Nephron (organoid): ENCODE results near the gene MARS1.
"Not testable (repeated sequence)": the region's sequence is repeated elsewhere in the genome, so short reads cannot be mapped to it uniquely, and the experiment has no call there.

Experiments
- H3K27ac Mint-ChIP-seq, 3 experiments: 2 replicates each; pipeline ENCODE4 v1.8.0; 2020; ENCODE audit warnings: mixed read lengths in 3 of 3, mild to moderate bottlenecking in 2 of 3, moderate library complexity in 1 of 3
- H3K27me3 Mint-ChIP-seq: 2 replicates; pipeline ENCODE4 v1.8.0; 2021; ENCODE audit warnings: low read depth, mild to moderate bottlenecking, moderate library complexity, mixed read lengths
- H3K36me3 Mint-ChIP-seq: 2 replicates; pipeline ENCODE4 v1.8.0; 2020; ENCODE audit warnings: low read depth, mixed read lengths
- H3K4me1 Mint-ChIP-seq: 2 replicates; pipeline ENCODE4 v1.8.0; 2020; ENCODE audit warnings: mixed read lengths
- H3K4me3 Mint-ChIP-seq, 3 experiments: 2 replicates each; pipeline ENCODE4 v1.8.0; 2020; ENCODE audit warnings: mild to moderate bottlenecking in 3 of 3, mixed read lengths in 3 of 3, moderate library complexity in 2 of 3
- H3K9me3 Mint-ChIP-seq: 2 replicates; pipeline ENCODE4 v1.8.0; 2020; ENCODE audit warnings: mixed read lengths
- TF ChIP-seq, protein P1 (sequence below), 3 experiments: fragments of 200-600 bp; sonication (generic); IDR thresholded peaks; one replicate each; pipeline ENCODE4 v1.5.0; 2021; ENCODE audit warnings: antibody characterized with exemption in 3 of 3; ENCODE audit not compliant: unreplicated experiment in 3 of 3

Gene MARS1

DNA sequence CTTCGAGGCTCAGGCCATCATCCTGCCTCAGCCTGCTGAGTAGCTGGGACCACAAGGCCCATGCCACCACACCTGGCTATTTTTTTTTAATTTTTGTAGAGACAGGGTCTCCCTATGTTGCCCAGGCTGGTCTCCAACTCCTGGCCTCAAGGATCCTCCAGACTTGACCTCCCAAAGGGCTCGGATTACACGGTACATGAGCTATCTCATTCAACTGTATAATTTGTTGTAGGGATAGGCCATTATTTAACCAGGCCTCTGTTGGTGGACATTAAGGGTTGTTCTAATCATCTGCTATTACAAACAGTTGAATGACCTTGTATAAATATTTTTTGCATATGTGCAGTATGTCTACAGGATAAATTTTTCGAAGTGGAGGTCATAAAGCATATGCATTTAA lies 71.0 kb downstream of the MARS1 start:
- Mint-ChIP-seq H3K27me3 (peaks cover 26% of the 10 kb centered on the region), H3K4me3 (no peak overlapping the region), H3K27ac (no peak overlapping the region), H3K9me3 (no peaks in the 10 kb centered on the region), H3K4me1 (peaks cover 1% of the 10 kb centered on the region), H3K36me3 (no peaks in the 10 kb centered on the region)
- TF ChIP-seq, protein P1, sequence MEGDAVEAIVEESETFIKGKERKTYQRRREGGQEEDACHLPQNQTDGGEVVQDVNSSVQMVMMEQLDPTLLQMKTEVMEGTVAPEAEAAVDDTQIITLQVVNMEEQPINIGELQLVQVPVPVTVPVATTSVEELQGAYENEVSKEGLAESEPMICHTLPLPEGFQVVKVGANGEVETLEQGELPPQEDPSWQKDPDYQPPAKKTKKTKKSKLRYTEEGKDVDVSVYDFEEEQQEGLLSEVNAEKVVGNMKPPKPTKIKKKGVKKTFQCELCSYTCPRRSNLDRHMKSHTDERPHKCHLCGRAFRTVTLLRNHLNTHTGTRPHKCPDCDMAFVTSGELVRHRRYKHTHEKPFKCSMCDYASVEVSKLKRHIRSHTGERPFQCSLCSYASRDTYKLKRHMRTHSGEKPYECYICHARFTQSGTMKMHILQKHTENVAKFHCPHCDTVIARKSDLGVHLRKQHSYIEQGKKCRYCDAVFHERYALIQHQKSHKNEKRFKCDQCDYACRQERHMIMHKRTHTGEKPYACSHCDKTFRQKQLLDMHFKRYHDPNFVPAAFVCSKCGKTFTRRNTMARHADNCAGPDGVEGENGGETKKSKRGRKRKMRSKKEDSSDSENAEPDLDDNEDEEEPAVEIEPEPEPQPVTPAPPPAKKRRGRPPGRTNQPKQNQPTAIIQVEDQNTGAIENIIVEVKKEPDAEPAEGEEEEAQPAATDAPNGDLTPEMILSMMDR (IDR thresholded peaks at IDR 0.05; ENCODE audit: unreplicated experiment in 3 of 3): no peak

DNA sequence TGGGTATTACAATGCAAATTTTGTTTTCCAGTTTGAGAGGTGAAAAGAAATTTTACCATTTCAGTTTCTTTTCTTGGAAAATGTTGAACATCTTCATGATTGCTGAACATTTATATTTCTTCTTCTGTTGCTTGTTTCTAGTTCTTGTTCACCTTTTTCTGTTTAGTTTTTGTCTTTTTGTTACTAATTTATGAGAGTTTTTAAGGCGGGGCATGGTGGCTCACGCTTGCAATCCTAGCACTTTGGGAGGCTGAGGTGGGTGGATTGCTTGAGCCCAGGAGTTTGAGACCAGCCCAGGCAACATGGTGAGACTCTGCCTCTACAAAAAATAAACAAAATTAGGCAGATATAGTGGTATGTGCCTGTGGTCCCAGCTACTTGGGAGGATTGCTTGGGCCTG lies 72.6 kb downstream of the MARS1 start:
- Mint-ChIP-seq H3K4me3 (no peak overlapping the region), H3K36me3 (no peaks in the 10 kb centered on the region)
- TF ChIP-seq, protein P1 (IDR thresholded peaks at IDR 0.05; ENCODE audit: unreplicated experiment in 3 of 3): no peak

DNA sequence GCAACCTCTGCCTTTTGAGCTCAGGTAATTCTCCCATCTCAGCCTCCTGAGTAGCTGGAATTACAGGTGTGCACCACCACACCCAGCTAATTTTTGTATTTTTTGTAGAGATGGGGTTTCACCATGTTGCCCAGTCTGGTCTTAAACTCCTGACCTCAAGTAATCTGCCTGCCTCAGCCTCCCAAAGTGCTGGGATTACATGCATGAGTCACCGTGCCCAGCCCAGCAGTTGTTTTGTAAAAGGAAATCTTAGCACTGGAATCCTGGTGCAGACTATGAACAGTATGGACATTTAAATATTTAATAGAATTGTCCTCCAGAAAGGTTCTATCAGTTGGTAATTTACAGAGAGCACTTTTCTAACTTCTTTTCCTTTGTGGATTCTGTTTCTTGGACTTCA lies 73.2 kb downstream of the MARS1 start:
- H3K4me3 Mint-ChIP-seq, H3K9me3 Mint-ChIP-seq, H3K4me1 Mint-ChIP-seq, H3K27ac Mint-ChIP-seq, H3K36me3 Mint-ChIP-seq: not testable (repeated sequence)
- H3K27me3 Mint-ChIP-seq: peaks cover 32% of the 10 kb centered on the region

More for the DNA sequence above, 72.6 kb downstream of the MARS1 start:
- no peaks in the 10 kb centered on the region for H3K9me3 Mint-ChIP-seq
- H3K27me3 Mint-ChIP-seq: peaks cover 33% of the 10 kb centered on the region
- no peaks in the 10 kb centered on the region for H3K4me1 Mint-ChIP-seq
- no peak overlapping the region for H3K27ac Mint-ChIP-seq

DNA sequence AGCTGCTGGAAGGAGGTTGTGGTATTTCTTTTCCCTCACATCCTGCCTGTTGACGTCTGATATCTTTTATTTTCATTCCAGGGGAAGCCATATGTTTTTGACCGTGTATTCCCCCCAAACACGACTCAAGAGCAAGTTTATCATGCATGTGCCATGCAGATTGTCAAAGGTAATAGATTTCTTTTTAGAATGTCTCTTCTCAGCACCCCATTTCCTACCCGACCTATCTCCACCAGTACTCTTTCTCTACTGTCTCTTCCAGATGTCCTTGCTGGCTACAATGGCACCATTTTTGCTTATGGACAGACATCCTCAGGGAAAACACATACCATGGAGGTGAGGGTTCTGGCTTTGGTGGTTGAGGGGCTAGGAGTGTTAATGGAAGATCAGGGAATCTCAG lies 75.5 kb downstream of the MARS1 start:
- TF ChIP-seq, protein P1 (IDR thresholded peaks at IDR 0.05; ENCODE audit: unreplicated experiment in 3 of 3): no peak
- H3K27me3 Mint-ChIP-seq: peaks cover 30% of the 10 kb centered on the region
- H3K4me1 Mint-ChIP-seq: no peaks in the 10 kb centered on the region
- no peak overlapping the region for H3K4me3 Mint-ChIP-seq
- no peaks in the 10 kb centered on the region for H3K36me3 Mint-ChIP-seq
- H3K27ac Mint-ChIP-seq: no peak overlapping the region
- H3K9me3 Mint-ChIP-seq: no peaks in the 10 kb centered on the region

DNA sequence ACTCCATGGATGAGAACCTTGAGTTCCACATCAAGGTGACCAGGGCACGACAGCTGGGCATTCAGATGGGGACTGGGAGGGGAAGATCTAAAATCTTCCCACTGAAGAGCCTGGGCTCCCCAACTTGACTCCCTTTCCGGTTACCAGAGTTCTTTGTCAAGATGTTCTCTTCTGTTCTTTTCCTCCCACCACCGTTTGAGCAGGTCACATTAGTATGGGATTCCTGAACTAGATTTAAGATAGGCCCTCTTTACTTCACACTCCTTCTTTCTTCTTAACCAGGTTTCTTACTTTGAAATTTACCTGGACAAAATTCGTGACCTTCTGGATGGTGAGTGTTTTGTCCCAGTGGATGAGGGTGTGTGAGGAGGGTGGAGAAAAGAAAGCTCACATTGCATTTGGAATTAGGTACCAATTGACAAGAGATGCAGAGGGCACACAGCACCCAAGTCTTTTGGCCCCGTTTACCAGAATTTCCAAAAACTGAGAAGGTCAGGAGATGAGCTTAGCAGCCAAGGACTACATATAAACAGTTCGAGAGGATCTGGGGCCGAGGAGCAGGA lies 76.4 kb downstream of the MARS1 start:
- Mint-ChIP-seq H3K27me3 (peaks cover 39% of the 10 kb centered on the region), H3K4me3 (no peak overlapping the region), H3K36me3 (no peaks in the 10 kb centered on the region), H3K4me1 (no peaks in the 10 kb centered on the region), H3K9me3 (no peaks in the 10 kb centered on the region), H3K27ac (no peak overlapping the region)
- TF ChIP-seq, protein P1 (IDR thresholded peaks at IDR 0.05; ENCODE audit: unreplicated experiment in 3 of 3): no peak
